NCI-H446 (cell line): Measurements from ENCODE around the gene HOXD4.

Source experiments
- DNase-seq, 2 experiments: peaks; one replicate each; lab custom pipeline; 2025; lab: John Stamatoyannopoulos, UW

HOXD4 gene

GRCh38 chr2:176126929-176127773, 24.2 kb upstream of the HOXD4 start:
- peak; percentile 33 to 64 for DNase-seq

- DNase-seq = no peak
Measured at GRCh38 chr2:176127774-176128072, 23.6 kb upstream of the HOXD4 start.

GRCh38 chr2:176128172-176128981, 23.0 kb upstream of the HOXD4 start:
- DNase-seq = no peak

GRCh38 chr2:176128982-176129796, 22.2 kb upstream of the HOXD4 start, which contains the start of gene HOXD8:
Gene HOXD8, plus strand, starts transcription at chr2:176129705. Its CDS starts 662 bp downstream, at chr2:176130367.
- peak in 1 of 2 experiments; percentile 77 for DNase-seq

GRCh38 chr2:176129813-176130146, 21.6 kb upstream of the HOXD4 start:
- DNase-seq = no peak

GRCh38 chr2:176130147-176130956, 21.0 kb upstream of the HOXD4 start:
- peak in 1 of 2 experiments; percentile 36 for DNase-seq

- DNase-seq = no peak
Measured at GRCh38 chr2:176130957-176131847, 20.1 kb upstream of the HOXD4 start.

- DNase-seq = no peak
Measured at GRCh38 chr2:176131848-176132158, 19.5 kb upstream of the HOXD4 start.

GRCh38 chr2:176132205-176133171, 18.9 kb upstream of the HOXD4 start:
- DNase-seq = no peak

- no peak for DNase-seq
Measured at GRCh38 chr2:176133389-176133788, 18.0 kb upstream of the HOXD4 start.

GRCh38 chr2:176134035-176134434, 17.3 kb upstream of the HOXD4 start:
- no peak for DNase-seq

- DNase-seq = peak in 1 of 2 experiments; percentile 4
Measured at GRCh38 chr2:176135035-176135440, 16.3 kb upstream of the HOXD4 start.

GRCh38 chr2:176136374-176137251, 14.7 kb upstream of the HOXD4 start:
- peak in 1 of 2 experiments; percentile 14 for DNase-seq

GRCh38 chr2:176137252-176137580, 14.1 kb upstream of the HOXD4 start:
- no peak for DNase-seq

- no peak for DNase-seq
Measured at GRCh38 chr2:176137906-176138305, 13.4 kb upstream of the HOXD4 start.

- DNase-seq = no peak
Measured at GRCh38 chr2:176138526-176138922, 12.8 kb upstream of the HOXD4 start.

GRCh38 chr2:176138923-176139660, 12.3 kb upstream of the HOXD4 start:
- DNase-seq = no peak
